WERI-Rb-1 (cell line): ENCODE data around the gene FAM83E.
A peak's percentile ranks its signal among the peaks of the same experiment; 100 is the strongest.

Experiments used
- DNase-seq: peaks from one replicate; pipeline ENCODE4 v3.0.0-alpha.2; 2020
- H3K27ac ChIP-seq: fragments of 250-450 bp; sonication (Bioruptor Pico); 2 replicates; pipeline ENCODE4 v1.5.1; 2020; ENCODE audit warnings: mild to moderate bottlenecking, moderate library complexity
- H3K27me3 ChIP-seq: fragments of 250-450 bp; sonication (Bioruptor Pico); 2 replicates; pipeline ENCODE4 v1.5.1; 2021; ENCODE audit warnings: mild to moderate bottlenecking, low read depth, moderate library complexity; ENCODE audit not compliant: insufficient read depth, severe bottlenecking
- H3K36me3 ChIP-seq: fragments of 250-450 bp; sonication (Bioruptor Pico); 2 replicates; pipeline ENCODE4 v1.5.1; 2020; ENCODE audit warnings: mild to moderate bottlenecking, moderate library complexity
- H3K4me3 ChIP-seq: 2 replicates; pipeline ENCODE4 v1.5.1; 2011; ENCODE audit warnings: low read depth, mild to moderate bottlenecking, control low read depth, low read length
- H3K9me3 ChIP-seq: fragments of 250-450 bp; sonication (Bioruptor Pico); 2 replicates; pipeline ENCODE4 v1.5.1; 2021; ENCODE audit warnings: mild to moderate bottlenecking, moderate library complexity; ENCODE audit not compliant: severe bottlenecking
- CTCF ChIP-seq: IDR thresholded peaks from 2 replicates; pipeline ENCODE4 v1.5.1; 2011; ENCODE audit warnings: low read depth, mild to moderate bottlenecking, control low read depth, inconsistent platforms, low read length

Gene FAM83E

DNA sequence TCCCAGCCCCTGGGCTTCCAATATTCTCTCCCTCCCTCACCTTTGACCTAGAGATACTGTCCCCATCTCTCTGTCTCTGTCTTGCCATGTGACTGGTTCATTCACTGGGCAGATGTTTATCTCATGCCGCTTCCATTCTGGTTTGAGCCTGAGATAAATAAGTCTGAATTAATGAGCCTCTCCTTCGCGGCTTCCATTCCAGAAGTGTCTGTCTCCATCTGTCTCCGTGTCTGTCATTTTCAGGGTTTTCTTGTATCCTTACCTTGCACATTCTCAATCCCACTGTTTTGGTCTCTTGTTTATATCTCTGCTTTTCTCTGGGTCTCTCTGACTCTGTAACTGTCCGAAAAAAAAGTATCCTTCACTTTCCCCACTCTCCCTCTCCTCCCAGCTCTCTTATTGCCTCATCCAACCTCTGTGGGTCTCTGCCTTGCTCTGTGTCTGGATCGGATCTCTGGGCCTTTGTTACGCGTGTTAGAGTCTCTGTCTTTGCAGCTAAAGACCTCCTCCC, 8.7 kb upstream of the FAM83E start:
- DNase-seq, result no peak
- Histone ChIP-seq H3K36me3 (peaks cover 12% of the 10 kb centered on the region), H3K27ac (peak overlapping the region; percentile 83), H3K27me3 (no peaks in the 10 kb centered on the region), H3K4me3 (peak overlapping the region; percentile 54), H3K9me3 (no peaks in the 10 kb centered on the region)
- no peak for TF ChIP-seq CTCF

GRCh38 chr19:48619692-48620585, 5.1 kb upstream of the FAM83E start:
- Histone ChIP-seq H3K27ac (peak overlapping the region; percentile 86), H3K9me3 (no peaks in the 10 kb centered on the region), H3K27me3 (no peaks in the 10 kb centered on the region), H3K4me3 (peak overlapping the region; percentile 97), H3K36me3 (peaks cover 39% of the 10 kb centered on the region)
- no peak for DNase-seq
- TF ChIP-seq CTCF, result no peak

DNA sequence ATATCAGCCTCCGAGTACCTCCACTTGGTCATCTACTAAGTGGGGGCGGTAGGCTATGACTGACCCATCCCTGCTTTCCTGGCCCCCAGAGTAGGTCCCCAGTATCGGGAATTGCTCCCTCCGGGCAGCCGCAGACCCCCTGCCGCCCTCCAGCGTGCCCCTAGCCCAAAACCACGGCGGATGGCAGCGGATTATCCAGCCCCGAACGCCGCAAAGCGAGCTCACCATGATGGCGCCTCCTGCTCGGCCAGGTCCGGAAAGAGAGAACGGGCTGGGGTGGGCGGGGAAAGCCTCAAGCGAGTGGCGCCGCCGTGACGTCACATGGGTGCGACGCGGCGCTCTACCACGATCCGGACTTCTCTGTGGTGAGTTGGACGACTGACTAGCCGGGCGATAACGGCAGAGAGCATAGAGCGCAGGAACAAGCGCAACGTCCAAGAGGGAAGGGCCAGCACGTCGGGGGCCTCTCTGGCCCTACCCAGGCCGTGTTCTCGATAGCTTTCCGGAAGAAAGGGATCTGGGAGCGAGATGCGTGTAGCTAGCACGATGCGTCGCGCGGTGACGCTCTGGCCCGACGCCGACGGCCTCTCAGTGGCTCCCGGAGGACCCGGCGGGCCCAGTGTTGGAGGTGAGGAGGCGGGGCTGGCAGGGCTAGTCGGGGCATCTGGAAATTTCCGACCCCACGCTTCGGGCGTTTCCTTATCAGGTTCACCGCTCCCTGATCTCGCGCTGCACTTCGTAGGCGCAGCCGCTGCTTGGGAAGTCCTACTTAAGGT, 4.2 kb upstream of the FAM83E start, which contains the start of the genes RPL18 and SPHK2:
TSS of gene RPL18 (minus strand) at position 263 of the 776 bp plus-strand sequence. CDS start at position 228, 35 bp downstream.
TSS of gene SPHK2 (plus strand) at position 591 of the 776 bp plus-strand sequence. CDS start 1,009 bp downstream, outside the sequence.
- Histone ChIP-seq H3K27ac (peak within 1 kb of the TSS; percentile 86), H3K9me3 (no peaks in the 10 kb centered on the region), H3K27me3 (no peaks in the 10 kb centered on the region), H3K36me3 (peaks cover 42% of the 10 kb centered on the region), H3K4me3 (peak within 1 kb of the TSS; percentile 97)
- no peak for TF ChIP-seq CTCF
- DNase-seq, result peak; percentile 98

- DNase-seq, result no peak
- no peaks in the 10 kb centered on the region for H3K9me3 ChIP-seq
- peak overlapping the region; percentile 97 for H3K4me3 ChIP-seq
- H3K27me3 ChIP-seq, result no peaks in the 10 kb centered on the region
- no peak for TF ChIP-seq CTCF
- peaks cover 47% of the 10 kb centered on the region for H3K36me3 ChIP-seq
- peak overlapping the region; percentile 86 for H3K27ac ChIP-seq
These were observed 3.5 kb upstream of the FAM83E start for GRCh38 chr19:48618278-48618915.

DNA sequence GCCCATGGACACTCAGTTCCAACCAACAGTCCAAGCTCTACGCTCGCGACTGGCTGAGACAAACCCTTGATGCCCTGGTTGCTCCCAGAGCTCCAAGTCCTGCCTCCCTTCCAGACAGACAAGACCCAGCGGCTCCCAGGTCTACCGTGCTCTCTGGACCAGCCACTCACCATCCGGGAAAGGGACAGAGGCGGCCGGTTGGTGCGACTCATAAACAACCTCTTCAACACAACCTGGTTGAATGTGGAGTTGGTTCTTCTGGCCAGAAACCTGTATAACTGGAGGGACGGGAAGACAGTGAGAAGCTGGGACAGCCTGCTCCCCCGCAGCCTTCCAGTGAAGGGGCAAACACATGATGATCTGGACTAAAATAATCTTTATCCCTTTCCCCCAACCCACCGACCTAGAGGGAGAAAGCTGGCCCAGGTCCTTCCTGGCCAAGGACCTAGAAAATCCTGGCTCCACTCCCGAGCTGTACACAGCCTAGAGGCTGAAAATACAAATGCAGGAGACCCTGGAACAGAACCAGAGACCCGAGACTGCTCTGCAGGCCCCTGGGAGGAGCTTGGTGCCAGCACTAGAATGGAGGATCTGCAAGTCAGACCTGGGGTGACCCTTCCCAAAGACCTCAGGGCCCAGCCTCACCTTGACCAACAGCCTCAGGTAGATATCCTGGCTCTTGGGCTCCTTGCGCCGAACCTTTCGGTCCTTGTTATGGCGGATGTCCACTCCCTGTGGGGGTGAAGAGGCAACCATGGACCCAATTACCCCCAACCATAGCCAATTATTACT, 2.5 kb upstream of the FAM83E start:
- no peaks in the 10 kb centered on the region for H3K9me3 ChIP-seq
- no peak overlapping the region for H3K4me3 ChIP-seq
- no peak for TF ChIP-seq CTCF
- no peak for DNase-seq
- H3K27me3 ChIP-seq, result no peaks in the 10 kb centered on the region
- H3K36me3 ChIP-seq, result peaks cover 47% of the 10 kb centered on the region
- peak overlapping the region; percentile 86; the same call in 1 of the 2 replicates for H3K27ac ChIP-seq
